Measurements from ENCODE around the gene IRF2BPL. TPM values are rescaled to one million over a fixed set of nuclear protein-coding genes. Genes with fewer than 3 reads are reported as not detected.

Gene IRF2BPL
- 83.3 TPM for total RNA-seq (2021; ENCODE audit: unreplicated experiment)
- polyA plus RNA-seq (2012; ENCODE audit: insufficient read length): 118 TPM
- Bru-seq, nascent RNA: percentile 86 among the genes with signal in this experiment
- percentile 97 among the genes with signal in this experiment for BruChase-seq, experiment 1, labeled RNA remaining after a 2-hour chase
- BruChase-seq, experiment 2, labeled RNA remaining after a 6-hour chase: percentile 85 among the genes with signal in this experiment
- long read RNA-seq, full-length matches to known transcripts: 129 of 129 reads
- long read RNA-seq, partial matches to known transcripts: 0 of 129 reads
- long read RNA-seq, other reads (novel, unspliced or antisense): 0 of 129 reads

DNA sequence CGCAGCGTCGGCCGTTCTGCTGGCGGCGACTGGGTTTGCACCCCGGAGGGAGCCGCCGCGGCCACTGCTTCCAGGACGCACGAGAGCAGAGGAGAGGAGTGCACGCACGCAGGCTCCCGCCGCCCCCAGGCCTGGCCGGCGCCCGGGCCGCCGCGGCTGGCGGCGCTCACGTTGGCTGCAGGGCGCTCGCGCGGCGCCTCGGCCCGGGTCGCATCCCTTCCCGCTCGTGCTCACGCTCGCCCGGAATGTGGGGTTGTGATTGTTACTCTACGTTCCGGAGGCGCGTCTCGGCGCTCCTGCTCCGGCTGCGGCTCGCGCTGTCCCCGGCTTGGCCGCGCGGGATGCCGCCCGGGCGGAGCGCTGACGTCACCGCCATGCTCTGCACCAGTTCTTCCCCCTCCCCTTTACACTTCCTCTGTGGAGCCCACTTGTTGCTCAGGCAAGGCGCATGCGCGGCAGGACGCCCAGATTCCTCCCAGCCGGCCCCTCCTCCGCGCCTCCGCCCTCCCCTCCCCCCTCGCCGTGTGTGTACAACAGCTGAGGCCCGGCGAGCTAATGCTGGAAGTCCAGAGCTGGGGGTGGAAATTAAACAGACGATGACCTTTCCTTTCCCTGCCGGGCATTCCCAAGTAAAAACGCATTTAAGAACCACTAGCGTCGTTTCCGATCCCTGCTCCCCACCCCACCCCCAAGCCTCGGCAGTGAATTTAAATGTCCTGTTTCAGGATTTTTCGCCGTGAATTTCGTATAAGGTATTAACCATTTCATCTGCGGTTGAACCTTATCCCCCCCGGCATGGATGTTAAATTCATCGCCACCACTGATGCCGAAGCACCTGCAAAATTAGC, at the start of gene IRF2BPL:
Gene IRF2BPL (minus strand): TSS at position 325 of the 848 bp plus-strand sequence. CDS start 916 bp downstream, outside the sequence.
- Histone ChIP-seq H3K27me3 (ENCODE audit: control insufficient read depth, insufficient read depth, low read length) (no peaks in the 10 kb centered on the region), H3K27ac (ENCODE audit: low read length) (peak within 1 kb of the TSS; percentile 99), H3K4me3 (ENCODE audit: low read depth in 2 of 2, low read length in 2 of 2) (peak within 1 kb of the TSS; percentile 58 to 78), H3K9me3 (ENCODE audit: control insufficient read depth, insufficient read depth, low read depth, low read length) (no peaks in the 10 kb centered on the region), H3K36me3 (ENCODE audit: control insufficient read depth, insufficient read depth, low read length) (peaks cover 9% of the 10 kb centered on the region; the same call in 1 of the 2 replicates), H3K4me1 (ENCODE audit: control insufficient read depth, insufficient read depth, low read length) (peaks cover 43% of the 10 kb centered on the region)
- in situ Hi-C loops (cut with HindIII; ENCODE audit: low pct_unique_long_range_greater_than_20kb, low sequenced_read_pairs) (no loop called here), intact Hi-C loops (cut with micrococcal nuclease; ENCODE audit: unreplicated experiment) (loop anchor here (2.0 kb wide), 1 partner anchor 40 kb away; no protein-coding TSS in a partner anchor)
- ChIA-PET CTCF (interaction anchor here (0.6 to 1.8 kb wide), 4 partner anchors 40 to 151 kb away, joined by 3 to 15 read pairs (median 4); no protein-coding TSS in a partner anchor), POLR2A (interaction anchor here (0.6 to 1.3 kb wide), 6 partner anchors 9 to 215 kb away, joined by 3 to 8 read pairs (median 6); no protein-coding TSS in a partner anchor)
- BruUV-seq (replicated peaks): no TSS peak
- ATAC-seq (peak; percentile 71), DNase-seq (ENCODE audit: low read depth, low spot score) (no peak)
- TF ChIP-seq, protein P1, sequence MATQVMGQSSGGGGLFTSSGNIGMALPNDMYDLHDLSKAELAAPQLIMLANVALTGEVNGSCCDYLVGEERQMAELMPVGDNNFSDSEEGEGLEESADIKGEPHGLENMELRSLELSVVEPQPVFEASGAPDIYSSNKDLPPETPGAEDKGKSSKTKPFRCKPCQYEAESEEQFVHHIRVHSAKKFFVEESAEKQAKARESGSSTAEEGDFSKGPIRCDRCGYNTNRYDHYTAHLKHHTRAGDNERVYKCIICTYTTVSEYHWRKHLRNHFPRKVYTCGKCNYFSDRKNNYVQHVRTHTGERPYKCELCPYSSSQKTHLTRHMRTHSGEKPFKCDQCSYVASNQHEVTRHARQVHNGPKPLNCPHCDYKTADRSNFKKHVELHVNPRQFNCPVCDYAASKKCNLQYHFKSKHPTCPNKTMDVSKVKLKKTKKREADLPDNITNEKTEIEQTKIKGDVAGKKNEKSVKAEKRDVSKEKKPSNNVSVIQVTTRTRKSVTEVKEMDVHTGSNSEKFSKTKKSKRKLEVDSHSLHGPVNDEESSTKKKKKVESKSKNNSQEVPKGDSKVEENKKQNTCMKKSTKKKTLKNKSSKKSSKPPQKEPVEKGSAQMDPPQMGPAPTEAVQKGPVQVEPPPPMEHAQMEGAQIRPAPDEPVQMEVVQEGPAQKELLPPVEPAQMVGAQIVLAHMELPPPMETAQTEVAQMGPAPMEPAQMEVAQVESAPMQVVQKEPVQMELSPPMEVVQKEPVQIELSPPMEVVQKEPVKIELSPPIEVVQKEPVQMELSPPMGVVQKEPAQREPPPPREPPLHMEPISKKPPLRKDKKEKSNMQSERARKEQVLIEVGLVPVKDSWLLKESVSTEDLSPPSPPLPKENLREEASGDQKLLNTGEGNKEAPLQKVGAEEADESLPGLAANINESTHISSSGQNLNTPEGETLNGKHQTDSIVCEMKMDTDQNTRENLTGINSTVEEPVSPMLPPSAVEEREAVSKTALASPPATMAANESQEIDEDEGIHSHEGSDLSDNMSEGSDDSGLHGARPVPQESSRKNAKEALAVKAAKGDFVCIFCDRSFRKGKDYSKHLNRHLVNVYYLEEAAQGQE (IDR thresholded peaks at IDR 0.05; ENCODE audit: insufficient read depth in 1 of 2, low read depth in 2 of 2, low read length in 1 of 2): no peak
- peak; percentile 23; the same call in 1 of the 2 replicates for TF ChIP-seq TCF7L2 (IDR thresholded peaks at IDR 0.05; ENCODE audit: low read depth, low read length)
- peak; percentile 87 for TF ChIP-seq POLR2AphosphoS5 (IDR thresholded peaks at IDR 0.05; ENCODE audit: low read depth, low read length)
- TF ChIP-seq, protein P2, sequence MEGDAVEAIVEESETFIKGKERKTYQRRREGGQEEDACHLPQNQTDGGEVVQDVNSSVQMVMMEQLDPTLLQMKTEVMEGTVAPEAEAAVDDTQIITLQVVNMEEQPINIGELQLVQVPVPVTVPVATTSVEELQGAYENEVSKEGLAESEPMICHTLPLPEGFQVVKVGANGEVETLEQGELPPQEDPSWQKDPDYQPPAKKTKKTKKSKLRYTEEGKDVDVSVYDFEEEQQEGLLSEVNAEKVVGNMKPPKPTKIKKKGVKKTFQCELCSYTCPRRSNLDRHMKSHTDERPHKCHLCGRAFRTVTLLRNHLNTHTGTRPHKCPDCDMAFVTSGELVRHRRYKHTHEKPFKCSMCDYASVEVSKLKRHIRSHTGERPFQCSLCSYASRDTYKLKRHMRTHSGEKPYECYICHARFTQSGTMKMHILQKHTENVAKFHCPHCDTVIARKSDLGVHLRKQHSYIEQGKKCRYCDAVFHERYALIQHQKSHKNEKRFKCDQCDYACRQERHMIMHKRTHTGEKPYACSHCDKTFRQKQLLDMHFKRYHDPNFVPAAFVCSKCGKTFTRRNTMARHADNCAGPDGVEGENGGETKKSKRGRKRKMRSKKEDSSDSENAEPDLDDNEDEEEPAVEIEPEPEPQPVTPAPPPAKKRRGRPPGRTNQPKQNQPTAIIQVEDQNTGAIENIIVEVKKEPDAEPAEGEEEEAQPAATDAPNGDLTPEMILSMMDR (IDR thresholded peaks at IDR 0.05): no peak
- TF ChIP-seq SIN3A (IDR thresholded peaks at IDR 0.05; ENCODE audit: borderline replicate concordance, insufficient read depth, low read depth, low read length): 0 out of 2 replicates have a peak, but pooled peaks have one; percentile 55

DNA sequence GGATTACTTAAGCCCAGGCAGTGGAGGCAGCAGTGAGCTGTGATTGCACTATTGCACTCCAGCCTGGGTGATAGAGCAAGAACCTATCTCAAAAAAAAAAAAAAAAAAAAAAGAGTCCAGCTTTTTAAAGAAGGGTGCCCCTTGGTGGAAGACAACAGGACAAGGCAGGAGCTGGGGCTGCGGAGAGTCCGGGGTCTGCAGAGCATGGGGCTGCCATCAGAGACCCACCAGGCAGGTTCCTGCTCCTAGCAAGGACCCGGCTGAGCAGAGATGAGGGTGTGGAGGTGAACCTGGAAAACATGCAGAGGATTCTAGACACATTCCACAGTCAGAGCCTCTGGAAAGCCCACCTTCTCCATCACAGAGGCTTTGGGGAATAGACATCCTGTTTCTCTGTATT, 48.5 kb upstream of the IRF2BPL start:
- intact Hi-C loops (cut with micrococcal nuclease; ENCODE audit: unreplicated experiment): no loop called here
- BruUV-seq (replicated peaks): no TSS peak
- CTCF ChIA-PET: interaction anchor here (0.5 to 0.6 kb wide), 2 partner anchors 118 to 178 kb away, joined by 4 to 9 read pairs; no protein-coding TSS in a partner anchor
- H3K4me3 ChIP-seq (ENCODE audit: low read depth in 2 of 2, low read length in 2 of 2): no peak overlapping the region
- no peak overlapping the region for H3K27ac ChIP-seq (ENCODE audit: low read length)
- POLR2A ChIA-PET: interaction anchor here (0.6 to 0.7 kb wide), 2 partner anchors 13 to 63 kb away, joined by 3 read pairs; no protein-coding TSS in a partner anchor
- no peaks in the 10 kb centered on the region for H3K9me3 ChIP-seq (ENCODE audit: control insufficient read depth, insufficient read depth, low read depth, low read length)
- H3K27me3 ChIP-seq (ENCODE audit: control insufficient read depth, insufficient read depth, low read length): no peaks in the 10 kb centered on the region
- in situ Hi-C loops (cut with HindIII; ENCODE audit: low pct_unique_long_range_greater_than_20kb, low sequenced_read_pairs): no loop called here
- no peak for DNase-seq (ENCODE audit: low read depth, low spot score)
- TF ChIP-seq, protein P1 (IDR thresholded peaks at IDR 0.05; ENCODE audit: insufficient read depth in 1 of 2, low read depth in 2 of 2, low read length in 1 of 2): no peak
- ATAC-seq: no peak
- peaks cover 6% of the 10 kb centered on the region; the same call in 1 of the 2 replicates for H3K4me1 ChIP-seq (ENCODE audit: control insufficient read depth, insufficient read depth, low read length)
- H3K36me3 ChIP-seq (ENCODE audit: control insufficient read depth, insufficient read depth, low read length): no peaks in the 10 kb centered on the region

Data from Panc1 (cell line).